ENCODE results near the gene FAM53A.

FAM53A gene

GRCh38 chr4:1603413-1604135, 80.5 kb downstream of the FAM53A start:
- no peak for DNase-seq (ENCODE audit: low read depth)

GRCh38 chr4:1602655-1603412, 81.3 kb downstream of the FAM53A start:
- DNase-seq (ENCODE audit: low read depth): no peak

GRCh38 chr4:1601852-1602654, 82.1 kb downstream of the FAM53A start:
- no peak for DNase-seq (ENCODE audit: low read depth)

GRCh38 chr4:1601533-1601835, 82.6 kb downstream of the FAM53A start:
- DNase-seq (ENCODE audit: low read depth): no peak

- no peak for DNase-seq (ENCODE audit: low read depth)
Measured at GRCh38 chr4:1600811-1601532, 83.1 kb downstream of the FAM53A start.

GRCh38 chr4:1600211-1600780, 83.8 kb downstream of the FAM53A start:
- DNase-seq (ENCODE audit: low read depth): no peak

GRCh38 chr4:1599491-1600210, 84.5 kb downstream of the FAM53A start:
- no peak for DNase-seq (ENCODE audit: low read depth)

GRCh38 chr4:1599026-1599481, 85.1 kb downstream of the FAM53A start:
- DNase-seq (ENCODE audit: low read depth): no peak

- no peak for DNase-seq (ENCODE audit: low read depth)
Measured at GRCh38 chr4:1598206-1599025, 85.7 kb downstream of the FAM53A start.

GRCh38 chr4:1597021-1597931, 86.8 kb downstream of the FAM53A start:
- DNase-seq (ENCODE audit: low read depth): no peak

GRCh38 chr4:1596393-1596792, 87.7 kb downstream of the FAM53A start:
- no peak for DNase-seq (ENCODE audit: low read depth)

- no peak for DNase-seq (ENCODE audit: low read depth)
Measured at GRCh38 chr4:1595789-1596325, 88.3 kb downstream of the FAM53A start.

- no peak for DNase-seq (ENCODE audit: low read depth)
Measured at GRCh38 chr4:1594871-1595788, 89.0 kb downstream of the FAM53A start.

- DNase-seq (ENCODE audit: low read depth): no peak
Measured at GRCh38 chr4:1593881-1594345, 90.2 kb downstream of the FAM53A start.

- no peak for DNase-seq (ENCODE audit: low read depth)
Measured at GRCh38 chr4:1593458-1593857, 90.7 kb downstream of the FAM53A start.

- no peak for DNase-seq (ENCODE audit: low read depth)
Measured at GRCh38 chr4:1592709-1593417, 91.2 kb downstream of the FAM53A start.

Measured in activated gamma-delta T cell treated with anti-CD3 and anti-CD28 coated beads, Interleukin-2, amount 50 U/mL, for 16 hours (primary cell).